Astrocyte (in vitro differentiated cells and primary cell): ENCODE measurements around the gene SUFU.

Experiments used
- CTCF ChIP-seq: IDR thresholded peaks from 2 replicates; pipeline ENCODE4 v1.5.1; 2011; ENCODE audit warnings: low read depth, mild to moderate bottlenecking, inconsistent platforms, low read length, moderate library complexity; ENCODE audit not compliant: insufficient read depth
- EZH2 ChIP-seq: IDR thresholded peaks from 2 replicates; pipeline ENCODE4 v1.6.1; 2012; ENCODE audit warnings: mild to moderate bottlenecking, low read length, inconsistent platforms; ENCODE audit not compliant: insufficient read depth

- TF ChIP-seq CTCF (no peak), EZH2 (no peak)
Measured at GRCh38 chr10:102675011-102675665, 171.4 kb downstream of the SUFU start.
